Measurements from ENCODE around the gene PHLPP1.

DNA sequence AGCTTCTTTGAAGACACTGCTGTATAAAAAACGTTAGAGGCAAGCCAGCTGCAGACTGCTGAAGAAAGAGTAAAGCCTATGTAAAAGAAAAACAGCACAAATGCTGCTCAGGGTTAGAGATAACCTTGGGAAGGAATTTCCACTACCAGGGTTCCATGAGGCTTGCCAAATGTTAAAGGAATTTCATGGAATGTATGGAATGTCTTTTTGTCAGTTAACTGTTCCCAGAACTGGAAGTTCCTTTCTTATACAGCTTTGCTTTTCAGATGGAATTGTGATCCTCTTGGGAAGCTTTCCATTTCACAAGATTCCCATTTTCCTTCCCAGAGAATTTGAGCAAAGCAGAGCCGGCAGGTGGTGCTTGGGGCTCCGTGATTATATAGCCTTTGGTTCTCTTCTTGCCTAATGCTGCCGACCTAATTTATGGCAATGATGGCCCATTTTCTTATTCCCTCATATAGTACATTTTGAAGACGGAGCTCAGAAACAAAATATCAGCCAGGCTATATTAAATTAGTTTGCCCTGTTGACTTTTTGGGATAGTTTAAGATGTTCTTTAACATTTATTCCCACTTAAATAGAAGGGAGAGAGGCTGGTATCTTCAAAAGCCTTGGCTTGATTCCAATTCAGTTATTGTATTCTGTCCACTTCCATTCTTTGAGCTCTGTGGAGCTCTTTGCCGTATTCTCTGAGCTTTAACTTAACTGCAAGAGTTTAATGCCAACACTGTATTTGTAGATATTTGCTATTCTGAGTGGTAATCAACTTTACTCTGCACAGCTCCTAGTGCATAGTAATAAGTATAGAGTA lies 162.3 kb downstream of the PHLPP1 start:
- TF ChIP-seq, protein P1, sequence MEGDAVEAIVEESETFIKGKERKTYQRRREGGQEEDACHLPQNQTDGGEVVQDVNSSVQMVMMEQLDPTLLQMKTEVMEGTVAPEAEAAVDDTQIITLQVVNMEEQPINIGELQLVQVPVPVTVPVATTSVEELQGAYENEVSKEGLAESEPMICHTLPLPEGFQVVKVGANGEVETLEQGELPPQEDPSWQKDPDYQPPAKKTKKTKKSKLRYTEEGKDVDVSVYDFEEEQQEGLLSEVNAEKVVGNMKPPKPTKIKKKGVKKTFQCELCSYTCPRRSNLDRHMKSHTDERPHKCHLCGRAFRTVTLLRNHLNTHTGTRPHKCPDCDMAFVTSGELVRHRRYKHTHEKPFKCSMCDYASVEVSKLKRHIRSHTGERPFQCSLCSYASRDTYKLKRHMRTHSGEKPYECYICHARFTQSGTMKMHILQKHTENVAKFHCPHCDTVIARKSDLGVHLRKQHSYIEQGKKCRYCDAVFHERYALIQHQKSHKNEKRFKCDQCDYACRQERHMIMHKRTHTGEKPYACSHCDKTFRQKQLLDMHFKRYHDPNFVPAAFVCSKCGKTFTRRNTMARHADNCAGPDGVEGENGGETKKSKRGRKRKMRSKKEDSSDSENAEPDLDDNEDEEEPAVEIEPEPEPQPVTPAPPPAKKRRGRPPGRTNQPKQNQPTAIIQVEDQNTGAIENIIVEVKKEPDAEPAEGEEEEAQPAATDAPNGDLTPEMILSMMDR (conservative IDR thresholded peaks at IDR 0.05; ENCODE audit: low read depth, low read length), result 0 out of 2 replicates have a peak, but pooled peaks have one; percentile 10
- TF ChIP-seq BHLHE40 (IDR thresholded peaks at IDR 0.05; ENCODE audit: low read depth, low read length) (no peak), CHD1 (IDR thresholded peaks at IDR 0.05; ENCODE audit: low read depth, low read length) (no peak), RFX5 (IDR thresholded peaks at IDR 0.05; ENCODE audit: low read depth, low read length) (no peak), POLR2A (IDR thresholded peaks at IDR 0.05; ENCODE audit: low read depth, low read length) (no peak), MAZ (IDR thresholded peaks at IDR 0.05; ENCODE audit: borderline replicate concordance, low read depth, low read length) (no peak), MXI1 (IDR thresholded peaks at IDR 0.05; ENCODE audit: borderline replicate concordance, low read depth, low read length) (no peak), CEBPB (IDR thresholded peaks at IDR 0.05; ENCODE audit: low read depth, low read length) (no peak), RCOR1 (IDR thresholded peaks at IDR 0.05; ENCODE audit: insufficient replicate concordance, low read length) (no peak), RAD21 (IDR thresholded peaks at IDR 0.05; ENCODE audit: low read length) (no peak), FOS (IDR thresholded peaks at IDR 0.05; ENCODE audit: low read depth, low read length) (no peak)
- TF ChIP-seq, protein P2, sequence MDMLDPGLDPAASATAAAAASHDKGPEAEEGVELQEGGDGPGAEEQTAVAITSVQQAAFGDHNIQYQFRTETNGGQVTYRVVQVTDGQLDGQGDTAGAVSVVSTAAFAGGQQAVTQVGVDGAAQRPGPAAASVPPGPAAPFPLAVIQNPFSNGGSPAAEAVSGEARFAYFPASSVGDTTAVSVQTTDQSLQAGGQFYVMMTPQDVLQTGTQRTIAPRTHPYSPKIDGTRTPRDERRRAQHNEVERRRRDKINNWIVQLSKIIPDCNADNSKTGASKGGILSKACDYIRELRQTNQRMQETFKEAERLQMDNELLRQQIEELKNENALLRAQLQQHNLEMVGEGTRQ (IDR thresholded peaks at IDR 0.05; ENCODE audit: low read depth, low read length), result no peak
- TF ChIP-seq, protein P3, sequence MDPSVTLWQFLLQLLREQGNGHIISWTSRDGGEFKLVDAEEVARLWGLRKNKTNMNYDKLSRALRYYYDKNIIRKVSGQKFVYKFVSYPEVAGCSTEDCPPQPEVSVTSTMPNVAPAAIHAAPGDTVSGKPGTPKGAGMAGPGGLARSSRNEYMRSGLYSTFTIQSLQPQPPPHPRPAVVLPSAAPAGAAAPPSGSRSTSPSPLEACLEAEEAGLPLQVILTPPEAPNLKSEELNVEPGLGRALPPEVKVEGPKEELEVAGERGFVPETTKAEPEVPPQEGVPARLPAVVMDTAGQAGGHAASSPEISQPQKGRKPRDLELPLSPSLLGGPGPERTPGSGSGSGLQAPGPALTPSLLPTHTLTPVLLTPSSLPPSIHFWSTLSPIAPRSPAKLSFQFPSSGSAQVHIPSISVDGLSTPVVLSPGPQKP (IDR thresholded peaks at IDR 0.05; ENCODE audit: borderline replicate concordance, low read depth, low read length), result no peak

All from IMR-90 (cell line).